Muscle layer of colon (tissue), 2 donors: ENCODE results near the gene KCTD1.

Source experiments
- H3K27ac ChIP-seq: one replicate; pipeline ENCODE4 v1.7.0; 2013; ENCODE audit warnings: low read depth, mild to moderate bottlenecking, low read length, moderate library complexity
- H3K27me3 ChIP-seq, 2 donors: one replicate each; pipeline ENCODE4 v1.7.0; 2013; ENCODE audit warnings: low read length in 2 of 2, mild to moderate bottlenecking in 2 of 2; ENCODE audit not compliant: insufficient read depth in 2 of 2, control insufficient read depth in 1 of 2
- H3K36me3 ChIP-seq: one replicate; pipeline ENCODE4 v1.7.0; 2013; ENCODE audit warnings: mild to moderate bottlenecking, low read length; ENCODE audit not compliant: insufficient read depth
- H3K4me1 ChIP-seq: one replicate; pipeline ENCODE4 v1.7.0; 2013; ENCODE audit warnings: mild to moderate bottlenecking, low read length; ENCODE audit not compliant: insufficient read depth
- H3K4me3 ChIP-seq, 2 donors: one replicate each; pipeline ENCODE4 v1.7.0; 2013; ENCODE audit warnings: low read length in 2 of 2, low read depth in 1 of 2, mild to moderate bottlenecking in 1 of 2, moderate library complexity in 1 of 2
- H3K9ac ChIP-seq: one replicate; pipeline ENCODE4 v1.7.0; 2013; ENCODE audit warnings: low read length
- H3K9me3 ChIP-seq: one replicate; pipeline ENCODE4 v1.7.0; 2013; ENCODE audit warnings: mild to moderate bottlenecking, low read length
- donor health status: abdominal sarcoma.
- donor health status: Adenocarcinoma of cecum.

The KCTD1 gene

DNA sequence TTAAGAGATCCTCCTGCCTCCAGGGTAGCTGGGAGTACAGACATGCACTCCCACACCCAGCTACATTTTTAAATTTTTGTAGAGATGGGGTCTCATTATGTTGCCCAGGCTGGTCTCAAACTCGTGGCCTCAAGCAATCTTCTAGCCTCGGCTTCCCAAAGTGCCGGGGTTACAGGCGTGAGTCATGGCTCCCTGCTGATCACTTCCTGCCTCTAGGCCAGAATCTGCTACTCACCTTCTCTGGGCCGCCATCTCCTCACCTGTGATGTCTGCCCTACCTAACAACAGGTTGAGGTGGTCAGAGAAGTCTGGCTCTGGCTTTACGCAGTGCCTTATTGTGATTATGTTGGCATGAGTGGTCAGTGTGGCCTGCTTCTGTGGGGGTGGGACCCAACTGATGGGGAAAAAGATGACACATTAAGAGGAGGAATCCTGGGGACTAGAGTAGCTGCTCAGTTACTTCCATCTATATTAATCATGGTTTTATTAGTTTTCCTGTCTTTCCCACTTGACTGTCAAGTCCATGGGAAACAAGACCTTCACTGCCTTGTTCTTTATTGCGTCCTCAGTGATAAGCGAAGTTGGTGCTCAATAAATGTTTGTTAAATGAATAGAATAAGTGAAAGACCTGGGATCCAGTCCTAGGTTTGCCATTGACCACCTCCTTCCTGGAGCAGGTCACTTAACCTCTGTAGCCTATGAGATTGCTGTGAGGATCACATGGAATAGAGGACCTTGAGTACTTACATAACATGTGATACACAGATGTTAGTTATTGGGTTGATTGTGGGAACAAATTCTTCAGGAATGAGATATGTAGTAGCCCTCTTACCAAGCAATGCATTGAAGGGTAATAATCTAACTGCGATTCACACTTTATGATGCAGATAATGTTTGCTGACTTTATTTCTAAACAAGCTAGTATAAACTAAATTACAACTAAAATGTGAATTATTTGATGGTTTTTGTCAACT lies 15.7 kb downstream of the KCTD1 start:
- Histone ChIP-seq H3K4me1 (no peaks in the 10 kb centered on the region), H3K9ac (no peak overlapping the region), H3K36me3 (no peaks in the 10 kb centered on the region), H3K27me3 (no peaks in the 10 kb centered on the region), H3K27ac (no peak overlapping the region), H3K4me3 (no peak overlapping the region), H3K9me3 (no peaks in the 10 kb centered on the region)

DNA sequence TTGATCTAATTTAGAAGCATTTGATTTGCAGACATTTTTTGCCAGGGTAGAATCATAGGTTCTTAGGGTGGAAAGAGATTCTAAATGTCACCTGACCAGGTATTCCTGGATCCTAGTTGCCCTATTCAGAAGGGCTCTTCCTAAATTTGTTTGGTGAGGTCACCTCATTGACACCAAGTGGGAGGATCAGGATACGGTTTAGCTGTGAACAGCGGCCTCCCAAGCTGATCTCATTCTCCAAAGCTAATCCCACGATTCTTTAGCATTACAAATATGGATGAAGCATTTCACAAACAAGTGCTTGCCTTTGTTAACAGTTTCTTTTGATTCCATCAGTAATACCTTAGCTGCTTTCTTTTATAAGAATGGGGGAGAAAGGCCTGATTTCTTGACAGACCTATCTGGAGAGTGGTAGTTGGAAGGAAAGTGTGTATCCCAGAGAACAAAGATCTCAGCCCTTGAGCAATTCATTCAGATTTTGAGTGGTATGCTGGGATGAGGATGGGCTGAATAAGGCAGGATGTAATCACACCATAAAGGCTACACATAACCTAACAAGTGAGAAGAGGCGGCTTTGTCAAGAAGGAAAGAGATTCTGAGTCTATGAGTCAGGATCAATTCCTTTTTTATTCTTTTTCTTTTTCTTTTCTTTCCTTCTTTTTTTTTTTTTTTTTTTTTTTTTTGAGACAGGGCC lies 16.6 kb downstream of the KCTD1 start:
- Histone ChIP-seq H3K27me3 (no peaks in the 10 kb centered on the region), H3K4me3 (no peak overlapping the region), H3K9me3 (no peaks in the 10 kb centered on the region), H3K9ac (no peak overlapping the region), H3K4me1 (no peaks in the 10 kb centered on the region), H3K27ac (no peak overlapping the region), H3K36me3 (no peaks in the 10 kb centered on the region)

DNA sequence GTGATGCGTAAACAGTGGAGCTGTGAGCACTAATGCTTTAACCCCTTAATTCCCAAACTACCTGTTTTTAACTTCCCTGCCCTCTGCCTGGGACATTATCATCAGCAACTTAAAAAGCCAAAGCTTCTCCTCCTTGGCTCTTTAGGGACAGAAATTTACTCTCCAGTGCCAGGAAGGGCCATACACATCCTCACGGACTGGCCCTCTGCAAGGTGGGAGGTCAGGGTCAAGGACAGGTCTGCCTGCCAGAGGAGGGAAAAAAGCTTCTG lies 21.5 kb downstream of the KCTD1 start:
- Histone ChIP-seq H3K4me3 (no peak overlapping the region), H3K9ac (no peak overlapping the region), H3K27ac (no peak overlapping the region), H3K9me3 (no peaks in the 10 kb centered on the region), H3K4me1 (no peaks in the 10 kb centered on the region), H3K27me3 (no peaks in the 10 kb centered on the region), H3K36me3 (no peaks in the 10 kb centered on the region)

DNA sequence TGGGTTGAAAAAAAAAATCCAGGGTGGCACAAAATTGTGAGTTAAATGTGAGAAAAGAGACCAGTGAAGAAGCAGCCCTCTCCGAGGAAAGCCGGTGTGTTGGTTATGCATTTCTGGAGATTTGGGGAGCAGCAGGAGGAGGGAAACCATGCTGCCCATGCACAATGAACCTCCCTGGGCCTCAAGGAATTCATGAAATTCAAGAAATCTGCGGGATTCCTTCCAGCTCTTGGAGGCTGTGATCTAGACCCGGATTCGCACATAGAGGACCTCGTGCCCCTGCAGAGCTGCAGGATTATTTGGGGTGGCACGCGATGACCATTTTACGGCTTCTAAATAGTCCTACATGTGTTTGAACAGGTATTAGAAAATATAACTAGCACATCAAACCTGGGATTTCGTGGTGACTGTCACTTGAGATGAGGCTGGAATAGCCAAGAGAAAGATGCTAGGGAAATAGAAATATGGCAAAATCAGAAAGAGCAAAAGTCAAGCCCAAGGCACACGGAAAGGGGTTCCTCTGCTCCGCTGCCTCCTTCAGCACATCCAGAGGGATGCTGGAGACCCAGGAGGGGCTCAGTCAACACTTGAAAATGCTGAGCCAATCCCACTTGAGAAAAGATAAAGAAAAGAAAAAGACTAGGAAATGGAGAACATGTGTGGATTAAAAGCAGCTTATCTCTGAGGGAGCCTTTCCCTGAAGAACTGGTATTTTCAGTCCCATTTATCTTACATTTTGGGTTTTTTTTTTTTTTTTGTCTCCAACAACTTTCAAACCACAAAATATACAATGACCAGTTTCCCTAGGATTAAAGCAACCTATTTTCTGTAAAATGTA lies 22.0 kb downstream of the KCTD1 start:
- Histone ChIP-seq H3K9me3 (no peaks in the 10 kb centered on the region), H3K27me3 (no peaks in the 10 kb centered on the region), H3K4me3 (no peak overlapping the region), H3K27ac (no peak overlapping the region), H3K4me1 (no peaks in the 10 kb centered on the region), H3K36me3 (no peaks in the 10 kb centered on the region), H3K9ac (no peak overlapping the region)

DNA sequence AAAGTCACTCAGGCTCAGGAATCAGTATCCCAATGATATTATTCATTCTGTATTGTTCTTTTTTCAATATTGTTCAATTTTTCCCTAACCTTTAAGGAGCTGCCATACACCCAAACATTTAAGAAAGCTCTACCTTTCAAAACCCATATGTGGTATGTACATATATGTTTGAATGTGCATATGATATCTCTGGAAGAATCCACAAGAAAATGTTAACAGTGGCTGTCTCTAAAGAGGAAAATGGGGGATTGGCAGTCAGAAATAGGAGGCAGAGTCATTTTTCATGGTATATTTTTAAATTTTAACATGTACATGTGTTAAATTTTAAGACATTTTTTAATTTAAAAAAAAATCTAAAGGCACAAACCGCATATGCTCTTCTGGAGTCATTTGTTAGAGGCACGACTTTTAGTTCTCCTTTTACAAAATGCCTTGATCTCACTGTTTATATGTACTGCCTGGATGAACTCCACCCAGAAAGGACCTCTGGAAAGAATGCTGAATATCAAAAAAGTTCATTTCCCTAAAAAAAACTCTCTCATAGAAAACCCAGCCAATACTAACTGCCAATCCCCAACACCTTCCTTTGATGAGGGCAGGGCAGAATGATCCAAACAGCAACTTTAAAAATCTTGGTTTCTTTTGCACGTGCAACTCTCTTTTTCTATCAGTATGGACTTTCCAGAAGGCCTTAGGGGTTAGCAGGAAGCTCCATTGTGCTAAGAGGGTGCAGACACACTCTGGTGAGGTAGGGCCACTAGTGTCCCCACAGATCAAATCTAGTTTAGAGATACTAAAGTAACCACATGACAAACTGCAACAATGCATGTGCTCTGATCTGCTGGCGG lies 23.6 kb downstream of the KCTD1 start:
- H3K27me3 ChIP-seq: no peaks in the 10 kb centered on the region
- H3K9me3 ChIP-seq: no peaks in the 10 kb centered on the region
- H3K9ac ChIP-seq: no peak overlapping the region
- no peaks in the 10 kb centered on the region for H3K36me3 ChIP-seq
- H3K4me1 ChIP-seq: no peaks in the 10 kb centered on the region
- no peak overlapping the region for H3K4me3 ChIP-seq
- no peak overlapping the region for H3K27ac ChIP-seq

DNA sequence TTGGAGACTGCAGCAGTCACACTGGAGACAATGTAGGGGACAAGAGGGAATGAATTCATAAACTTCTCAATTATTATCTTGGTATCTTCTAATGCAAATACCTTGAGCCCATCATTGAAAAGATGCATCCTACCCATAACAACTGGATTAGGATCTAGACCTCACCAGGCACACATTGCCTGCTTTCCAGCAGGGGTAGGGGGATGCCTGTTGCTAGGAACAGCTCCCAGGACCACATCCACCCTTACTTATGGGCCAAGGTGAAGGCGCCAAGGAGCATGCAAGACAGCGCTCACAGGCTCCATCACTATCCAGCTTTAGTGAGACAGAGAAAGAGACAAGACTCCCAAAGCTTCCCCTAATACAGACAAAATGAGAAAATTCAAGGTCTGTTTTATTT lies 24.4 kb downstream of the KCTD1 start:
- Histone ChIP-seq H3K27ac (no peak overlapping the region), H3K27me3 (no peaks in the 10 kb centered on the region), H3K4me1 (no peaks in the 10 kb centered on the region), H3K4me3 (no peak overlapping the region), H3K36me3 (no peaks in the 10 kb centered on the region), H3K9ac (no peak overlapping the region), H3K9me3 (no peaks in the 10 kb centered on the region)

DNA sequence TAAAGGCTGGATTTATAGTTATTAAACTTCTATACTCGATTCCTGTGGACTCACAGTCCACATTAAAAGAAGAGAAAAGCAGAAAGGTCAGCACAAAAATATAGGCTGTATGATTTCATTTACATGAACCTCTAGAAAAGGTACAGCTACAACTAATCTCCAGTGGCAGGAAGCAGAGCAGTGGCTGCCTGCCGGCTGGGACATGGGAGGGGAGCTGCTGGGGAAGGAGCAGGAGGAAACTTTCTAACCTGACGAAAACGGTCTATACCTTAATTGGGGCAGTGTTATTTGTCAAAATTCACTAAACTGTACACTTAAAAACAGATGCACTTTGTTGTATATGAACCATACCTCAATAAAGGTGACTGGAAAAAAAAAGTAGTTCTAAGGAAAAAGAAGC lies 26.7 kb downstream of the KCTD1 start:
- H3K27me3 ChIP-seq: no peaks in the 10 kb centered on the region
- H3K9me3 ChIP-seq: no peaks in the 10 kb centered on the region
- H3K4me1 ChIP-seq: no peaks in the 10 kb centered on the region
- no peaks in the 10 kb centered on the region for H3K36me3 ChIP-seq
- no peak overlapping the region for H3K9ac ChIP-seq
- no peak overlapping the region for H3K4me3 ChIP-seq
- H3K27ac ChIP-seq: no peak overlapping the region

DNA sequence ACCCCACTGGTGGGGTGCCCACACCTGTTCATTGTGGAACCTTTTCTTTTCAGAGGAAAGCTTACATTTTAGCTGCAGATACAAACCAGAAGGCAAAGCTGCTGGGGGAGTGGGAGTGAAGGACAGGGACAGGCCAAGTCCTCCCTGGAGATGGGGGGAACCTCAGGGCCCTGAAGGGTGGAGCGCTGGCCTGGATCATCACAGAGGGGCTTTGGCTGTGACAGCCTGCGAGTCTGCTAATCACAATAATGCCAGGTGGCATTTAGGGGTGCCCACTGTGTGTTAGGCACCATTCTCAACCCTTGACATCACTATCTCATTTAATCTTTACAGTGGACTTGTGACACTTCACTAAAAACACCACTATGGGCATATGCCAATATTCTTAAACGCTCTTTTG lies 27.4 kb downstream of the KCTD1 start:
- H3K9me3 ChIP-seq: no peaks in the 10 kb centered on the region
- H3K4me1 ChIP-seq: no peaks in the 10 kb centered on the region
- no peak overlapping the region for H3K4me3 ChIP-seq
- no peaks in the 10 kb centered on the region for H3K36me3 ChIP-seq
- no peak overlapping the region for H3K9ac ChIP-seq
- H3K27me3 ChIP-seq: no peaks in the 10 kb centered on the region
- no peak overlapping the region for H3K27ac ChIP-seq

DNA sequence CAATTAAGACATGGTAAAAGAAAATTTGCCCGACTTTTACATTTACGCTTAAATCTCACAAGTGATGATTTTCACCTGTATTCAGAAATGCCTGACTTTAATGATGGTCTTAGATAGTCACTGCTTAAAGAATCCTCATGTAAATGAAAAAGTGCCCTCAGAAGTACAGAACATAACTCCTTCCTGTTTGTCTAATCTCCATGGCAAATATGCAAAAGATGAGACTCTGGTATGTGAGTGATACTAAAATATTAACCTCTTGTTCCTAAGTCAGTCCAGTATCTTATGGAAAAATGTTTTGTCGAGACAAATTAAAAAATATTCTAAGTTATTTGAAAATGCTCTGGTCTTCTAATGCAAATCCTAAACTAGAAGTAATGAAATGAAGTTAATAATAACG lies 29.2 kb downstream of the KCTD1 start:
- H3K36me3 ChIP-seq: no peaks in the 10 kb centered on the region
- no peak overlapping the region for H3K9ac ChIP-seq
- H3K4me3 ChIP-seq: no peak overlapping the region
- H3K27me3 ChIP-seq: no peaks in the 10 kb centered on the region
- H3K27ac ChIP-seq: no peak overlapping the region
- H3K9me3 ChIP-seq: no peaks in the 10 kb centered on the region
- H3K4me1 ChIP-seq: peaks cover 7% of the 10 kb centered on the region

DNA sequence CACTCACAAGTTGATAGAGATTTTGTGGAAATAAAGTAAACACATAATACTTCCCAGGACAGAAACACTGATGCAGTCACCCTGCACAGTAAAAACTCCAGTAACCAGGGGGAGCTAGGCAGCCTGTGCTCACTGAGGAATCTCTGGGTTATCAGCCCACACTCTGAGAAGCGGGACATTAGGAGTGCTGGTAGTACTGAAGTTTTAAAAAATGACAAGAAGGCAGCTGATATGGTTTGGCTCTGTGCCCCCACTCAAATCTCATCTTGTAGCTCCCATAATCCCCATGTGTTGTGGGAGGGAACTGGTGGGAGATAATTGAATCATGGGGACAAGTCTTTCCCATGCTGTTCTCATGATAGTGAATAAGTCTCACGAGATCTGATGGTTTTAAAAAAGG lies 31.4 kb downstream of the KCTD1 start:
- peaks cover 8% of the 10 kb centered on the region for H3K4me1 ChIP-seq
- no peaks in the 10 kb centered on the region for H3K9me3 ChIP-seq
- no peaks in the 10 kb centered on the region for H3K36me3 ChIP-seq
- no peak overlapping the region for H3K9ac ChIP-seq
- H3K27me3 ChIP-seq: no peaks in the 10 kb centered on the region
- no peak overlapping the region for H3K27ac ChIP-seq
- no peak overlapping the region for H3K4me3 ChIP-seq
